IPS-18c (cell line): ENCODE data around the gene RSBN1.

Experiments
- H3K4me3 ChIP-seq: 2 replicates; pipeline ENCODE4 v1.7.0; 2013; ENCODE audit warnings: low read depth, mild to moderate bottlenecking, low read length, moderate library complexity; ENCODE audit not compliant: insufficient read depth
- H3K9me3 ChIP-seq: one replicate; pipeline ENCODE4 v1.6.1; 2013; ENCODE audit warnings: mild to moderate bottlenecking, low read length, moderate library complexity; ENCODE audit not compliant: control insufficient read depth, insufficient read depth

RSBN1 gene

DNA sequence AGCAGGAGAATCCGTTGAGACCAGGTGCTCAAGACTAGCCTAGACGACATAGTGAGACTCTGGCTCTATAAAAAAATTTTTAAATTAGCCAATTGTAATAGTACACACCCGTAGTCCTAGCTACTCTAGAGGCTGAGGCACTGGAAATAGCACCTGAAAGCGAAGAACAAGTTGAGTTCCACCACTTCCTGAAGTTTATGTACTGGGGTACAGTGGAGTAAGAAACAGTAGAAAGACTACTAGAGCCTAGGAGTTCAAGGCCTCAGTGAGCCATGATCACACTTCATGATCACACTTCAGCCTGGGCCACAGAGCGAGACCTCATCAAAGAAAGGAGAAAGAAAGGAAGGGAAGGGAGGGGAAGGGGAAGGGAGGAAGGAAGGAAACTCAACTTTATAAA is 19.8 kb downstream of the RSBN1 start:
- H3K9me3 ChIP-seq: no peaks in the 10 kb centered on the region
- H3K4me3 ChIP-seq: no peak overlapping the region

DNA sequence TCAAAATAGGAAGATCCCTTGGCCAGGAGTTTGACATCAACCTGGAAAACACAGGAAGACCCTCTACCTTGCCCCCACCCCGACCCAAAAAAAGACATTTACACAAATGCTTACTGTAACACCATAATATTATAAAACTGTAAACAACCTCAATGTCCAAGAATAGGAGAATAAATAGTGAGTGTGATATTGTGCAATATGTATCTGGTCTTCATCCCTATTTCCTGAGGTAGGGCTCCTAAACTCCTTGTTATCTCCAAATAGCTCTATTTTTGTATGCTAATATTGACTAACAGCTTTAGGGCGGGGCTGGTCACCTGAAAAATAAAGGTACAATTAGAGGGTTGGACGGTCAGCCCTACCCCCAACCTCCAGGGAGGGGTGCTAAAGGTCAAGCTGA is 23.5 kb downstream of the RSBN1 start:
- H3K4me3 ChIP-seq: no peak overlapping the region
- H3K9me3 ChIP-seq: no peaks in the 10 kb centered on the region

DNA sequence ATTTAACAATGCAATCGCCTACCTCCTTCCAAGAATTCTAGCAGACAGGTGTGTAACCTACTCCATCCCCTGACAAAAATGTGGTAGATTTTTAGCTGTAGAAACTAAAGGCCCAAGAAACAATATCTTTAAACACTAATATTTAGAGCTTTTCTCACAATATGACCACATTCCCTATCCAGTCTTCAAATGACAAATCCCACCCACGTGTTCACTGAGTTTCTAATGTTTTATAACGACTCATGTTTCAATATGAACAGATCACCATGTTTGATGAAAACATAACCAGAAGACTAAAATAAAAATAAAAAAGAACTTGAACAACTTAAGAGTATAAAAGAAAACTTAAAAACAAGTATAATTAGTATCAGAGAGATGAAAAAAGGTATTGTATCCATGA is 24.6 kb downstream of the RSBN1 start:
- Histone ChIP-seq H3K9me3 (no peaks in the 10 kb centered on the region), H3K4me3 (no peak overlapping the region)

DNA sequence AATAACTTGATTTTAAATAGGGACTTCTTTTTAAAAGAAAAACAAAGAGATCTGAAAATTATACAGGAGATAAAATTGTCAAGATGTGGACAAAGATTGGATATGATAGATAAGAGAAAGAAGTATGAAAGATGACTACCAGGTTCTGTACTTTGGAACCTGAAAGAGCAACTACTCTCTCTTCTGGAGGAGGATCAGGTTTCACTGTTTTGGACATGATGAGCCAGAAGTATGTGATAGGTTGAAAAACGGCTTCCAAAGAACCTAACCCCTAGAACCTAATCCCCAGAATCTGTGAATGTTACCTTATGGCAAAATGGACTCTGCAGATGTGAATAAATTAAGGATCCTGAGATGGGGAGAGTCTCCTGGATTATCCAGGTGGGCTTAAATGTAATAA is 26.2 kb downstream of the RSBN1 start:
- H3K9me3 ChIP-seq: no peaks in the 10 kb centered on the region
- no peak overlapping the region for H3K4me3 ChIP-seq

DNA sequence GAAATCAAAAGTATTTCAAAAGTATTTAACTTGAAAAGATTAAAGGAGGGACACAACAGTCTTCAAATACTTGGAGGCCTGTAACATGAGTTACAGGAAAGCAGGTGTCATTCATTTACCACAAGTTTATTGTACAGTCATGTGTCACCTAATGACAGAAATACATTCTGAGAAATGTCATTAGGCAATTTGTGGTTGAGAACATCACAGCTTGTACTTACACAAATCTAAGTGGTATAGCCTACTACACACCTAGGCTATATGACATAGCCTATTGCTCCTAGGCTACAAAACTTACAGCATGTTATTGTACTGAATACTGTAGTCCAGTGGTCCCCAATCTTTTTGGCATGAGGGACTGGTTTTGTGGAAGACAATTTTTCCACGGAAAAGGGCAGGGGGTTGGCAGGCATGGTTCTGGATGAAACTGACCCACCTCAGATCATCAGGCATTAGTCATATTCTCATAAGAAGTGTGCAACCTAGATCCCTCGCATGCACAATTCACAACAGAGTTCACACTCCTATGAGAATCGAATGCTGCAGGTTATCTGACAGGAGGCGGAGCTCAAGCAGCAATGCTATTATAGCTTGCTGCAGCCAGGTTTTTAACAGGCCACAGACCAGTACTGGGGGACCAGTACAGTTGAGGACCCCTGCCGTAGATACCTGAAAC is 28.0 kb downstream of the RSBN1 start:
- Histone ChIP-seq H3K9me3 (no peaks in the 10 kb centered on the region), H3K4me3 (no peak overlapping the region)

DNA sequence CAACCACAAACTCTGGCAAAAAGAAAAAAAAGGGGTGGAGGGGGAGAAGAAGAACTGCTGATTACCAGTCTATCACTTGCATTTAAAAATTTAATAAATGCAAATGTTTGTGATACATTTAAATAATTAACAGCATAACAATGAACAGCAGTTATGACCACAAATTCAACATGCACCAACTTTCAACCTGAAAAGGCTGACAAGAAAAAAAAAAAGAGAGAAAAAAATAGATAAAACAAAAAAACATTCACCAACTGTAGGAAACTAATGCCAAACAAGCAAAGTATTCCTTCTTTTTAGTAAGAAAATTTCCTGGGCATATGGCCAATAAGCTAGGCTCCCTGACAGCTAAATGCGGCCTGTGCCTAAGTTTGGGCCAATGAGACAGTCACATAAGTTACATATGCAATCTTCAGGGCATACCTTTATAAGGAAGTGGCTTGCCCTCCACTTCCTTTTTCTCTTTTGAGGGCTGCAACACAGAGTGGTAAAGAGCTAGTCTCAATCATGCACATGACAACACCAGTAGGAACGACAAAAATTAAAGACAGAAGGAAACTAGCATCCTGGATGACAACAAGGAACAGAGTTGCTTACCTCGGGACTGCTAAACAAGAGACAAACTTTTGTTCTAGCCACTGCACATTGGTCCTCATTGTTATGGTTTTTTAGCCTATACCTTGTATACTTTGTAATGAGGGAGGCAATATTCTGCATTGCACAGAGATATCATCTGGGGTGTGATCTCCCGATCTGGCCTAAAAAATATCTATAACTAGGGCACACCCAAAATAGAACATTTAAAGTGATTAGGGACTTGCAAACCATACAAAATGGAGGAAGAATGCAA is 28.8 kb downstream of the RSBN1 start:
- Histone ChIP-seq H3K9me3 (no peaks in the 10 kb centered on the region), H3K4me3 (no peak overlapping the region)

DNA sequence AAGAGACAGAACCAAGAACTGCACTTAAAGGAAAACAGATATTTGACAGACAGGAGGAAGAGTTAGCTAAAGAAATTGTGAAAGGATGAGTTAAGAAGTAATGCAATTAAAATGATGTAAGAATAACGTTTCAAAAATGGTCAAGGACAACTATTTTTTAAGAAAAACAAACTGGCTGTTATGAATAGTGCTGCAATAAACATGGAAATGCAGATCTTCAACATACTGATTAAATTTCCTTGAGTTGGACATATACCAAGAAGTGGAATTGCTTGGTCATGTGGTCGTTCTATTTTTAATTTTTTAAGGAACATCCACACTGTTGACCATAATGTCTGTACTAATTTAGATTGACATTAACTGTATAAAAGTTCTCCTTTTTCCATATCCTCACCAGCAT is 29.9 kb downstream of the RSBN1 start:
- H3K4me3 ChIP-seq: no peak overlapping the region
- no peaks in the 10 kb centered on the region for H3K9me3 ChIP-seq

DNA sequence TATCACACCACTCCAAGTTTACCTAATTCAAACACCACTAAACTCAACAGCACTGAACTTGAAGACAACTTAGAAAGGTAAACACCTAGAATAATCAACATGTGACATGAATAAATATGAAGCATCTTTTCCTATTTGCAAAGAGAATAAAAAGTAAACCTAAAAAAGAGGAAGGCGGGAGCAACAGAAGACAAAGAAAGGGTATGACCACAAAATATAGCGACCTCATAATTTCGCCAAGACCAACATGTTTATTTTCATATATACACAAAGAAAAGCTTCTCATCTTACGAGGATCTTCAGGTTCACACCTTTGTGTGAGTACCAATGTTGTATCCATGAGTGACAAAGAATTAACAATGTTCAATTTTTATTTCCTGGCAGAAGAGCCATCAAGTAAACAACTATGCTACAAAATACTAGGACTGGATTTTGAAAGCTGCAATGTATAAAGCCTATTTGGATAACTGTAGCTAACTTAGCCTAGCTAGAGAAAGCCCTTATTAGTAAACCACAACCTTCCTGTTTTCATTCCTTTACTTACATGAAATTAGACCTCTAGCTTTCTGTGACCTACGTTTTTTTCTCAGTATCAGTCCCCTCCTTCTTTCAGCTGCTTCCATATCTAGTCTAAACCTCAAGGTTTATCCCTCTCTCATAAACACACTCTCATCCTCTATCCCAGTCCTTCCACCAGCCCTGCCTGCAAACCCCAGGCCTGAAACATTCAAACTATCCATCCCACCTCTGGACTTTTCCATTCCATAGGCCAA is 31.7 kb downstream of the RSBN1 start:
- no peaks in the 10 kb centered on the region for H3K9me3 ChIP-seq
- H3K4me3 ChIP-seq: no peak overlapping the region

DNA sequence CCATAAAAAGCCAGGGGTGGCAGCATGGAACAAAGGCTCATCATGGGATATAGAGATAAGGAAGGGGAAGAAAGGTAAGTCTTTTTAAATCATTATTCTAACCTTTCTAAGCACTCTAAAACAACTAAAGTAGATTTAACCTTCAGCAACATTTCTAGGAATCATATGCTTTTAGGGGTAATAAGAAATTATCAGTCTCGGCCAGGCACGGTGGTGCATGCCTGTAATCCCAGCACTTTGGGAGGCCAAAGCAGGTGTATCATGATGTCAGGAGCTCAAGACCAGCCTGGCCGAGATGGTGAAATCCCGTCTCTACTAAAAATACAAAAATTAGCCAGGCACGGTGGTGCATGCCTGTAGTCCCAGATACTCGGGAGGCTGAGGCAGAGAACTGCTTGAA is 32.7 kb downstream of the RSBN1 start:
- H3K4me3 ChIP-seq: no peak overlapping the region
- no peaks in the 10 kb centered on the region for H3K9me3 ChIP-seq

DNA sequence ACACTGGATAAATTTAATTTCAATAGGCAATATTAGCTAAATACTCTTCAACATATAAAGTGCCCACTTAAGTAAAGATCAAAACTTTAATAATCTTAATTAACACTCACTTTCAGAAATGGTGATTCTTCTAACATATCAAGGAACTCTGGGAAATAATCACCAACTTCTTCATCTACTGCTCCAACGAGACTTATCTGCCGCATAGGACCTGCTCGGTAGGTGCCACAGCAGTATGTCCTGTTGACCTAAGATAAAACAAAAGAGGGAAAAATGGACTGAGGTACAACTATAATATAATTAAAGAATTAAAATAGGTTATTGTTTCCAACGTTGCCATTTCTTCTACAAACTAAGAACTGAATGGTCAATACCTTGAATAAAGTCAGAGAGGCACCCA is 34.7 kb downstream of the RSBN1 start:
- Histone ChIP-seq H3K9me3 (no peaks in the 10 kb centered on the region), H3K4me3 (no peak overlapping the region)

DNA sequence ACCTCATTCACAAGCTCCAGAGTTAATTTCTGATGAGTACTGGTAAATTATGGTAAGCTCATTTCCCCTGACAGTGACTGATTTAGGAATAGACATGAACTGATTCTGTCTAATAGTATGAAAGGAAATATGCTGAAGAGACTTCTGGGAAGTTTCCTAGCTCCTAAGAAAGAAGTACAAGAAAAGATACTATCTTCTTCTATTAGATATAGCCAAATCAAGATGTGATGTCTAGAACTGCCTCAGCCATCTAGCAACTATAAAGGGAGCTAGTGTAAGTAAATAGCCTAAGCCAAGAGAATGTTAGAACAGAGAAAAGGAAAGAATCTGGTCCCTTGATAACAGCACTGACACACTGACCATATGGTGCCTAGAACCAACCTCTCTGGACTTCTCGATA is 42.2 kb downstream of the RSBN1 start:
- Histone ChIP-seq H3K9me3 (no peaks in the 10 kb centered on the region), H3K4me3 (no peak overlapping the region)

DNA sequence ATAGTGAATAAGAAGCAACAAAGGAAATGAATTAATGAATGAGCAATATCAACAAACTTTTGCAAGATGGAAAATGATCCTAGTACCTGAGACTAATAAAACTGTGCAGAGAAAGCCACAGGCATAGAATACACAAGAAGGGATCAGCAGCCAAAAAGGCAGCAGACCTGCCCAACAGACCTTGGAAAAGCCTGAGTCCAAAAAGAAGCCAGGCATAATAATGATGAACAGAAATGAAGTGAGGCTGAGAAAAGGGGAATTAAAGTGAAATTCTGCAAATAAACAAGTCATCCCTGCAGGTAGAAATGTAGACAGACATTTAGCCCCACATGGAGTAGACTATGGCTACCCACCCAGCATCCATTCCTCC is 42.7 kb downstream of the RSBN1 start:
- no peaks in the 10 kb centered on the region for H3K9me3 ChIP-seq

DNA sequence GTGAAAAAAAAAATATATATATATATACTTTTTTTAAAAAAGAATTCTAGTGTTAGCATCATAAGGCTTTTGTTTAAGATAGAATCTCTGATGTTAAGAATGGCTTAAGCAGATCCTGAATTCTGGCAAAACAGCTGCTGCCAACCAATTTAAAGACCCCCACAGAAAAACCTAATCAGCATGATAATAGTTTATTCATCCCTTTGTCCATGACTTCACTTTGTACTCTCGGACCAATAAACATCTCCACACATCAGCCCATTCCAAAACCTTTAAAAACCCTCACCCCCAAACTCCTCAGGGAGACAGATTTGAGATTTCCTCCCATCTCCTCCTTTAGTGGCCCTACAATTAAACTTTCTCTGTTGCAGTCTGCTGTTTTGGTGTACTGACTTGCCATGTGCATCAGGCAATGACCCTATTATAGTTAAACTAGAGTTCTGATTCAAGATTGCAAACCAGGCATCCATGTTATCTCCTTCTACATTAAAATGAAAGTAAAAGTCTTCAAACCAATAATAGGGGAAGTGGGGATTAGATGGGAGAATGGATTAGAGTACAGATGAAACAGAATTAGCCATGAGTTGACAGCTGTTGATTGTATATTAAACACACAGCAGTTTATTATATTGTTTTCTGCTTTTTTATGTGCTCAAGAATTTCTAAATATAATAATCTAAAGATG is 43.2 kb downstream of the RSBN1 start:
- Histone ChIP-seq H3K4me3 (no peak overlapping the region; the same call in 1 of the 2 replicates), H3K9me3 (no peaks in the 10 kb centered on the region)

More for the DNA sequence above, 42.7 kb downstream of the RSBN1 start:
- no peak overlapping the region for H3K4me3 ChIP-seq

DNA sequence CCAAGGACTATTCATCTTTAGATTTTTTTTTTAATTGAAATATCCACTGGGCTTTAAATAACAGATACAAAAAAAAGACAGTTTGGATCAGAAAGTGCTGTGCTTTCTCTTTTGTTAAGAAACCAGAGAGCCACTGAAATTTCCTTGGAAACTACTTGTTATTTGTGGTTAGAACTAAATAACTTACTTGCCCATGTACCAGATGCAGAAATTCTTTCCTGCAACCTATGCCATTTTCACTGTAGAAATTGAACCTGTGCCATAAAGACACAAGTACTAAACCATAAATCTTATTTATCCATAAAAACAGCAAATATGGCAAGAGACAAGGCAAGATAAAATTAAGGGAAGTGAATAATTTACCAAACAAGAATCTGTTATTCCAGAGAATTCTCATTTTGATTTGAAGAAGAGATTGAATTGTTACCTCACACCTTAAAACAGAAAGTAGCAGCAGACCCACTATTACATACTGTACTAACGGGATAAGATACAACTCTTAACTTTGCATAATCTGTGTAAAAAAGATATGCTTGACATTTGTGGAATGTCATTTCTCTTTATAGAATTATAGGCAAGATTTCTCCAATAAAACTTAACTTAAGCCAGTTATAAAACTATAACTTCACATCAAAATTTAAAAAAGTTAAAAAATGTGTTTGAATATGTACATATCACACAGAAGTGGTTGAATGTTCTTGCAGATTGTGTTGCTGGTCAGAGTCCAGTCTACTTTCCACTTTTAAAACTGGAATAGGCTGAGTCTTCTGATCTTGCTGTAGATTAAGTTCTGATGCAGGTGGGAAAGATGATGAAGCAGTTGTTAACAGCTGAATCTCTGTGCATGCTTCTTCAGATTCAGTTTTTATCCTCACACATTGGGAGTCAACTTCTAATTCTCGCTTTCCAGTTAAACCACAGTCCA is 46.7 kb downstream of the RSBN1 start:
- H3K4me3 ChIP-seq: no peak overlapping the region
- H3K9me3 ChIP-seq: no peaks in the 10 kb centered on the region

DNA sequence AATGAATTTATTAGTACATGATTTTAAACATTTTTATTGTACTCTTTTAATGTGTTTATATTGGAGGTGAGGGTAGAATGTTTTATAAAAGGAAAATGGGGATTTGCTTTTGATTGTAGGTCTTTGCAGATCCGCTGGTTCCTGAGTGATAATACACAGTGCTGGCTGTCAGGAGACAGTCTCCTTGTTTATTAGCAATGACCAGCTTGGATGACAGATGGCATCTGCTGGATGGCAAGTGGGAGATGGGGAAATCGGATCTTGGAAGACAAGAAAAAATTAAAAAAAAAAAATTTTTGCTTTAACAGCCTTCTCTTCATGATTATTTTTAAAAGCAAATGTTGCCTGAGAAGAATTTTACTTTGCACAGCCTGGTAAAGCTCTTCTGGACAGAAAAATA is 48.6 kb downstream of the RSBN1 start:
- H3K4me3 ChIP-seq: no peak overlapping the region
- no peaks in the 10 kb centered on the region for H3K9me3 ChIP-seq

DNA sequence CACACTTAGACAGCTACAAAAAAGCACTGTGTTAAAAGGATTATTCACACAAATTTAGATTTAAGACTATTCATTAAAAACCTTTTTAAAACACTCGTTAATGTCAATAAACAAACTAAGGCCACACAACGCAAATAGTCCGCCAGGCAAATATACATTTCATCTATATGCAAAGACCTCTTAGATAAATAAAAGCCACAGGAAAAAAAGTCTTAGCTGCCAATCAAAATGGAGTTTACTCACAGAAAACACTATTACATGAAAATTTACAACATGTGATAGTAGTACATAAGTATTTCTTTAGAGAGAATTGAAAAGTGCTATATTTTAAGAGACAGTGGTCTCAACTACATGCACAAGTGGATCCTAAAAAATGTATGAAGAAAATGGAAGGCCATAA is 50.3 kb downstream of the RSBN1 start:
- H3K9me3 ChIP-seq: no peaks in the 10 kb centered on the region
- H3K4me3 ChIP-seq: no peak overlapping the region
